Measurements from ENCODE around the gene FCGBP. TPM values are rescaled to one million over a fixed set of nuclear protein-coding genes. Genes with fewer than 3 reads are reported as not detected.
A peak's percentile ranks its signal among the peaks of the same experiment; 100 is the strongest.
"Not testable (repeated sequence)": the region's sequence is repeated elsewhere in the genome, so short reads cannot be mapped to it uniquely, and the experiment has no call there.

The FCGBP gene
- total and polyA plus RNA-seq, 7 donors, result 0.45 to 8.7 (median 7.1) TPM

DNA sequence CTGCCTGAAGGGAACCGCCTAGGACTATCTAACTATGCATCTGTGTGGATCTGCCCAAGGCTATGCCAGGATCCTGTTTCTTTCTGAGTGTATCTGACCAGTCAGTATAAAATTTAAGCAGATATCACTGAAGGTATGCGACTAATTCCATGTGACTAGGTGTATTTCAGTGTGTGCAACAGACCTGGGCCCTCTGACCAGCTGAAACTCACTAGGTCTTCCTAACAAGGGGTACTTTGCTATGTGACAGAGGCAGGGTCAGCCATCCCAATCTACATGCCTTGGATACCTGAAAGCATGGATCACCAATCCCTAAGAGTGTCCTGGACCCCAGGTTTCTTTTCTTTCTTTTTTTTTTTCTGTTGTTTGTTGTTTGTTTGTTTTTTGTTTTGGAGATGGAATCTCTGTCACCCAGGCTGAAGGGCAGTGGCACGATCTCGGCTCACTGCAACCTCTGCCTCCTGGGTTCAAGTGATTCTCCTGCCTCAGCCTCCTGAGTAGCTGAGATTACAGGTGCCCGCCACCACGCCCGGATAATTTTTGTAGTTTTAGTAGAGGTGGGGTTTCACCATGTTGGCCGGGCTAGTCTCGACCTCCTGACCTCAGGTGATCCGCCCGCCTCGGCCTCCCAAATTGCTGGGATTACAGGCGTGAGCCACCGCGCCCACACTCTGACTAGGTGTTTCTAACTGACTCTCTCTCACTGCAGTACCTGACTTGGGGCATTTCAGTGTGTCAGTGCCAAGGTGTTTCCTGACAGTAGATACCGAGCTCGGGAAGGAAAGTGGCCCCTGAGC lies 43.5 kb downstream of the FCGBP start:
- H3K27ac ChIP-seq, result no peak overlapping the region
- intact Hi-C loops (cut with DNase I), result no loop called here
- H3K36me3 ChIP-seq (ENCODE audit: insufficient read depth in 1 of 2, low read depth in 1 of 2), result no peaks in the 10 kb centered on the region
- peak in 1 of 4 donors; percentile 8 for ATAC-seq
- no peaks in the 10 kb centered on the region for H3K4me1 ChIP-seq
- no peak overlapping the region for H3K4me3 ChIP-seq
- no peak for DNase-seq
- TF ChIP-seq, protein P1, sequence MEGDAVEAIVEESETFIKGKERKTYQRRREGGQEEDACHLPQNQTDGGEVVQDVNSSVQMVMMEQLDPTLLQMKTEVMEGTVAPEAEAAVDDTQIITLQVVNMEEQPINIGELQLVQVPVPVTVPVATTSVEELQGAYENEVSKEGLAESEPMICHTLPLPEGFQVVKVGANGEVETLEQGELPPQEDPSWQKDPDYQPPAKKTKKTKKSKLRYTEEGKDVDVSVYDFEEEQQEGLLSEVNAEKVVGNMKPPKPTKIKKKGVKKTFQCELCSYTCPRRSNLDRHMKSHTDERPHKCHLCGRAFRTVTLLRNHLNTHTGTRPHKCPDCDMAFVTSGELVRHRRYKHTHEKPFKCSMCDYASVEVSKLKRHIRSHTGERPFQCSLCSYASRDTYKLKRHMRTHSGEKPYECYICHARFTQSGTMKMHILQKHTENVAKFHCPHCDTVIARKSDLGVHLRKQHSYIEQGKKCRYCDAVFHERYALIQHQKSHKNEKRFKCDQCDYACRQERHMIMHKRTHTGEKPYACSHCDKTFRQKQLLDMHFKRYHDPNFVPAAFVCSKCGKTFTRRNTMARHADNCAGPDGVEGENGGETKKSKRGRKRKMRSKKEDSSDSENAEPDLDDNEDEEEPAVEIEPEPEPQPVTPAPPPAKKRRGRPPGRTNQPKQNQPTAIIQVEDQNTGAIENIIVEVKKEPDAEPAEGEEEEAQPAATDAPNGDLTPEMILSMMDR (IDR thresholded peaks at IDR 0.05), result no peak
- peaks cover 0 to 23% (median 1%) of the 10 kb centered on the region in 3 donors for H3K27me3 ChIP-seq (ENCODE audit: insufficient read depth in 3 of 3, low read length in 2 of 3)
- 82 to 84% (median 83%) methylated on average over 17 of the region's 17 CpGs for WGBS, 3 donors
- H3K9me3 ChIP-seq, result no peaks in the 10 kb centered on the region

DNA sequence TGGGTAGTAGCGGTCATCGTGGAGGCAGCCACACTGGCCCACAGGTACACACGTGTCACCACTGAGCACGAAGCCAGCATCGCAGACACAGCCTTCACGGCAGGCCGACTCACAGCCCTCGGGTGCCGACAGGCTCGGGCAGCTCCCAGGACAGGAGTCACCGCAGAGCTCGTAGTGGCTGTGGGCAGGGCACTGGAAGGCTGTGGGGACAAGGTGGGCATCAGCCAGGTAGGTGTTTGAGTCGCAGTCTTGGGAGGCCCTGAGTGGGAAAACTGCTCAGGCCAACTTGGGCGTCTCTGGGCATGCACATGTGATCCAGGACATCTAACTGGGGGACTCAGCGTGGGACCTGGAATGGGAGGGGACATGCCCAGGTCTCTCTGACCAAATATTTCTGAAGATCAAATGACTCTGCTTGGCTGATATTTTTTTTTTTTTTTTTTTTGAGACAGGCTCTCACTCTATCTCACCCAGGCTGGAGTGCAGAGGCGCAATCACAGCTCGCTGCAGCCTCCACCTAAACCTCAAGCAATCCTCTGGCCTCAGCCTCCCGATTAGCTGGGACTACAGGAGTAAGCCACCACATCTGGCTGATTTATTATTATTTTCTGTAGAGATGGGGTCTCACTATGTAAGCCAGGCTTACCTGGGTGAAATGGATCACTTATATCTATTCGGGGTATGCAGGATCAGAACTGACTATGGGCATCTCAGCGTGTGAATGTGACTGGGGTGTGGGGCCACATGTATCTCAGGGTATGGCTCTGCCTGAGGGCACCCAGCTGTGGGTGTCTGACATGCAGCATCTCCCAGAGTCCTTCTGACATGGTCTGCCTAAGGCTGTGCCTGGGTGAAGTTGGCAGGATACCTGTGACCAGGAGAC lies 44.3 kb downstream of the FCGBP start:
- H3K36me3 ChIP-seq (ENCODE audit: insufficient read depth in 1 of 2, low read depth in 1 of 2); intact Hi-C loops (cut with DNase I); H3K4me1 ChIP-seq; H3K27ac ChIP-seq; H3K4me3 ChIP-seq; DNase-seq; H3K9me3 ChIP-seq: not testable (repeated sequence)
- peak in 1 of 4 donors; percentile 25 for ATAC-seq
- 90 to 94% (median 92%) methylated on average over 17 to 18 of the region's 20 CpGs for WGBS, 3 donors
- peaks cover 0 to 23% (median 1%) of the 10 kb centered on the region in 3 donors for H3K27me3 ChIP-seq (ENCODE audit: insufficient read depth in 3 of 3, low read length in 2 of 3)

DNA sequence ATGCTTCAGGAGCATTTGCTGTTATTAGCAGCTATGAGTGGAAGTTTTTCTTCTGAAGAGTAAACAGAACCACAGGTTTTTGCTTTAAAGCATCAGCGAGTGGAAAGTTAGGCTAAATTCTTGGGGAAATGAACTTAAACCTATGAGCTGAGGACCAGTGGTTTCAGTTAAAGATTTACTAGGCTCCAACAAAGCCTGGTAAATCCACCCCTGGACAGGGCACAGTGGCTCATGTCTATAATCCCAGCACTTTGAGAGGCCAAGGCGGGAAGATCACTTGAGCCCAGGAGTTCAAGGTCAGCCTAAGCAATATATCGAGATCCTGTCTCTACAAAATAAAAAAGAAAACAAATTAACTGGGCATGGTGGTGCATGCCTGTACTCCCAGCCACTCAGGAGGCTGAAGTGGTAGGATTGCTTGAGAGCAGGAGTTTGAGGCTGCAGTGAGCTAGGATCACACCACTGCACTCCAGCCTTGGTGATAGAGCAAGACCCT lies 46.9 kb downstream of the FCGBP start:
- WGBS, 3 donors, result 40 to 59% (median 47%) methylated on average over 2 of the region's 3 CpGs

DNA sequence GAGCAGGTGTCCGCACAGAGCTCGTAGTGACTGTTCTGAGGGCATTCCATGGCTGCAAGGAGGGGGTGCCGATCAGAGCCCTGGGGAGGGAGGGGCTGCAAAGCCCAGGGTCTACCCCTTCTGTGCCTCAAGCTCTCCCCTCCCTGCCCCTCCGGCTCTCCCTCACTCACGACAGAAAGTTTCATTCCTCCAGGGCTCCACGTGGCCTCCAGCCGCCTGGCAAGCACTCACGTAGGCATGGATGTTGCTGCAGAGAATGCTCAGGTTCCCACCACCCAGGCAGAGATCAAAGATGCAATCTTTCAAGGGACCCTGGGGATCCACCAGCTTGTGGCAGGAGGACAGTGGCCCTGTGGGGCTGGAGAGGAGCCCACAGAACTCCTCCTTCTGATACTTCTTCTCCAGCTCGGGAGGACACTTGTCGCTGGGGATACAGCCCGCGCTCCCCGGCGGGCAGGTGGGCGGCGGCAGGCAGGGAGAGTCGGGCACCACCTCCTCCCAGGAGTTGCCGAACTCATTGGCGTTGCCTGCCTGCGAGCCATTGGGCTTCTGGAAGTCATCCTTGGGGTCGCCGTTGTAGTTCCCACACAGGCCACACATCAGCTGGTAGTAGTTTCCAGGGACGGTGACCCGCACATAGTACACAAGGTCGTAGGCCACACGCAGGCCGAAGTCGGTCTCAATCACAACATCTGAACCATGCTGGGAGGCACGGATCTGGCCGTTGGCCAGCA lies 48.4 kb downstream of the FCGBP start:
- 81 to 83% (median 82%) methylated on average over 16 to 25 of the region's 30 CpGs for WGBS, 3 donors
- intact Hi-C loops (cut with DNase I); ATAC-seq; H3K9me3 ChIP-seq; H3K36me3 ChIP-seq (ENCODE audit: insufficient read depth in 1 of 2, low read depth in 1 of 2); H3K27ac ChIP-seq; H3K27me3 ChIP-seq (ENCODE audit: insufficient read depth in 3 of 3, low read length in 2 of 3); DNase-seq; H3K4me3 ChIP-seq; H3K4me1 ChIP-seq: not testable (repeated sequence)

More for the DNA sequence above, 46.9 kb downstream of the FCGBP start:
- H3K4me1 ChIP-seq; H3K4me3 ChIP-seq; DNase-seq; H3K9me3 ChIP-seq; intact Hi-C loops (cut with DNase I); H3K27ac ChIP-seq; H3K36me3 ChIP-seq (ENCODE audit: insufficient read depth in 1 of 2, low read depth in 1 of 2); ATAC-seq: not testable (repeated sequence)
- H3K27me3 ChIP-seq (ENCODE audit: insufficient read depth in 3 of 3, low read length in 2 of 3), result peaks cover 0 to 16% (median under 1%) of the 10 kb centered on the region in 3 donors

DNA sequence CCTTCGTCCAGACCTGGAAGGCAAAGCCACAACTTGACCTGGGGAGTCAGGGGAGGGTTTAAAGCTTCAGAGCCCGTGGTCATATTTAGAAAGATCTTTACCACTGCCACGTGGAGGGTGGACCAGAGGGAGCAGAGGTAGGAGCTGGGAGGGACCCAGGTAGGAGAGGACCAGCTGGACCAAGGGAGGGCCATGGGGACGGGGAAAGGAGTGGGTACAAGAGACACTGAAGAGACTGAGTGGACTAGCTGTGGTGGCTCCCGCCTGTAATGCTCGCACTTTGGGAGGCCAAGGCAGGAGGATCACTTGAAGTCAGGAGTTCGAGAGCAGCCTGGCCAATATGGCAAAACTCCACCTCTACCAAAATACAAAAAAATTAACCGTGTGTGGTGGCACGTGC lies 49.7 kb downstream of the FCGBP start:
- H3K9me3 ChIP-seq; H3K36me3 ChIP-seq (ENCODE audit: insufficient read depth in 1 of 2, low read depth in 1 of 2); H3K27ac ChIP-seq; H3K4me3 ChIP-seq; H3K27me3 ChIP-seq (ENCODE audit: insufficient read depth in 3 of 3, low read length in 2 of 3); intact Hi-C loops (cut with DNase I); ATAC-seq; DNase-seq; H3K4me1 ChIP-seq: not testable (repeated sequence)
- 83 to 86% (median 83%) methylated on average over 3 of the region's 9 CpGs for WGBS, 3 donors

Other genes with a start within 250 kb of the FCGBP start
- gene LGALS14, start 230.2 kb downstream of the FCGBP start, total RNA-seq, result not detected
- not detected for gene LGALS14, start 230.2 kb downstream of the FCGBP start, polyA plus RNA-seq
- under 1 TPM in 1 of 4 donors, not detected in 3; 0.59 TPM for gene CLC, start 196.6 kb downstream of the FCGBP start, total RNA-seq
- gene CLC, start 196.6 kb downstream of the FCGBP start, polyA plus RNA-seq, result not detected
- not detected for gene LEUTX, start 155.8 kb downstream of the FCGBP start, total RNA-seq
- gene LEUTX, start 155.8 kb downstream of the FCGBP start, polyA plus RNA-seq, result not detected
- 100 to 1,000 TPM in 2 of 4 donors, 10 to 100 TPM in 2; 64.5 to 157 (median 109) TPM for gene DYRK1B, start 100.5 kb downstream of the FCGBP start, total RNA-seq
- gene DYRK1B, start 100.5 kb downstream of the FCGBP start, polyA plus RNA-seq, result 10 to 100 TPM; 11.1 to 46.4 (median 35.3) TPM
- 100 to 1,000 TPM in 3 of 4 donors, 10 to 100 TPM in 1; 70.3 to 150 (median 114) TPM for gene FBL, start 88.3 kb downstream of the FCGBP start, total RNA-seq
- 100 to 1,000 TPM; 142 to 267 (median 162) TPM for gene FBL, start 88.3 kb downstream of the FCGBP start, polyA plus RNA-seq
- 100 to 1,000 TPM in 2 of 4 donors, 10 to 100 TPM in 2; 76.0 to 154 (median 104) TPM for gene PSMC4, start 36.5 kb upstream of the FCGBP start, total RNA-seq
- gene PSMC4, start 36.5 kb upstream of the FCGBP start, polyA plus RNA-seq, result 100 to 1,000 TPM; 132 to 310 (median 229) TPM
- gene ZNF546, start 62.4 kb upstream of the FCGBP start, total RNA-seq, result 1 to 10 TPM; 3.7 to 9.2 (median 6.4) TPM
- gene ZNF546, start 62.4 kb upstream of the FCGBP start, polyA plus RNA-seq, result 1 to 10 TPM; 1.0 to 6.2 (median 1.9) TPM
- gene ZNF780B, start 121.6 kb upstream of the FCGBP start, total RNA-seq, result 1 to 10 TPM; 4.3 to 8.8 (median 6.6) TPM
- gene ZNF780B, start 121.6 kb upstream of the FCGBP start, polyA plus RNA-seq, result 1 to 10 TPM; 1.7 to 9.1 (median 2.3) TPM
- 1 to 10 TPM; 4.3 to 9.7 (median 5.2) TPM for gene ZNF780A, start 156.3 kb upstream of the FCGBP start, total RNA-seq
- 10 to 100 TPM in 1 of 3 donors, 1 to 10 TPM in 2; 4.2 to 11.8 (median 6.0) TPM for gene ZNF780A, start 156.3 kb upstream of the FCGBP start, polyA plus RNA-seq

All from psoas muscle (tissue), 8 donors.